ENCODE measurements around the gene SIRT3.

DNA sequence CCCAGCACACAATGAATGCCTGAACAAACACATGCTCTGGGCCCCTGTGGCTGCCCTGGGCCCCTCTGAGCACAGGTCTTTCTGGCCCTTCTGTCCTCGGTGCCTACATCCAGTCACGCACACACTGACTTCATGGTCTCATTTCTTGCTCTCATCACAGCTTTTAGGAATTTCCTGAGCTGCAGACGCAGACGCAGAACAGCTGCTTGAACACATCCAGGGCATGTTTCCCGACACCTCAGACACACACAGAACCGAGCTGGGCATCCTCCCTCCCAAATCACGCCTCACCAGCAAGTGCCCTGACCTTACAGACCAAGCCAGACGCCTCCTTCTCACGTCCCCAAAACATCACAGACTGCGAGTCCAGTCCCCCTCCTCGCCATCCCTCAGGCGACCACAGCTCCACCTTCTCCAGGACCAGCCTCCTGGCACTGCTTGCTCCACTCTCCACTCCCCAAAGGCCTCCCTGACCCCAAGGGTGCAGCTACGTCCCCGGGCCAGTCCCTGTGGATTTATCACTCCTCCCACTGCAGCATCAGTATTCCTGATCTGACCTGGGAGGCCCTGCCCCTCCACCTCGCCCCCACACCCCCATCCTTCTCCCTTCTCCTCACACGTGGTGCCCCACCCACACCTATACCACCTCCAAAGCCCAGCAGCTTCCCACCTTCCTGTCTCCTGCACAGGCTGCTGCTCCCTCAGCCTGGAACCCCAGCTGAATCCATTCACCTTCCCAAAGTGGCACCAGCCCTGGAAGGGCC, 12.9 kb downstream of the SIRT3 start:
- TF ChIP-seq POLR2A (IDR thresholded peaks at IDR 0.05): no peak
- TF ChIP-seq, protein P1, sequence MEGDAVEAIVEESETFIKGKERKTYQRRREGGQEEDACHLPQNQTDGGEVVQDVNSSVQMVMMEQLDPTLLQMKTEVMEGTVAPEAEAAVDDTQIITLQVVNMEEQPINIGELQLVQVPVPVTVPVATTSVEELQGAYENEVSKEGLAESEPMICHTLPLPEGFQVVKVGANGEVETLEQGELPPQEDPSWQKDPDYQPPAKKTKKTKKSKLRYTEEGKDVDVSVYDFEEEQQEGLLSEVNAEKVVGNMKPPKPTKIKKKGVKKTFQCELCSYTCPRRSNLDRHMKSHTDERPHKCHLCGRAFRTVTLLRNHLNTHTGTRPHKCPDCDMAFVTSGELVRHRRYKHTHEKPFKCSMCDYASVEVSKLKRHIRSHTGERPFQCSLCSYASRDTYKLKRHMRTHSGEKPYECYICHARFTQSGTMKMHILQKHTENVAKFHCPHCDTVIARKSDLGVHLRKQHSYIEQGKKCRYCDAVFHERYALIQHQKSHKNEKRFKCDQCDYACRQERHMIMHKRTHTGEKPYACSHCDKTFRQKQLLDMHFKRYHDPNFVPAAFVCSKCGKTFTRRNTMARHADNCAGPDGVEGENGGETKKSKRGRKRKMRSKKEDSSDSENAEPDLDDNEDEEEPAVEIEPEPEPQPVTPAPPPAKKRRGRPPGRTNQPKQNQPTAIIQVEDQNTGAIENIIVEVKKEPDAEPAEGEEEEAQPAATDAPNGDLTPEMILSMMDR (IDR thresholded peaks at IDR 0.05): no peak

Measured in body of pancreas (tissue), 4 donors.